WTC11 (cell line): ENCODE results near the gene CD164.
"Not testable (repeated sequence)": the region's sequence is repeated elsewhere in the genome, so short reads cannot be mapped to it uniquely, and the experiment has no call there.

ENCODE experiments used
- AFF4 ChIP-seq: sonication (generic); formaldehyde crosslinking; IDR thresholded peaks from 2 replicates; pipeline ENCODE4 v1.8.1; 2023; ENCODE audit warnings: mild to moderate bottlenecking, missing genetic modification reagents, borderline replicate concordance
- ATF1 ChIP-seq: sonication (generic); formaldehyde crosslinking; IDR thresholded peaks from 2 replicates; pipeline ENCODE4 v1.8.1; 2023; ENCODE audit warnings: mild to moderate bottlenecking, moderate library complexity, missing genetic modification reagents
- ATF3 ChIP-seq: sonication (generic); formaldehyde crosslinking; conservative IDR thresholded peaks from 2 replicates; pipeline ENCODE4 v1.8.1; 2022; ENCODE audit warnings: mild to moderate bottlenecking, missing genetic modification reagents
- ATF6 ChIP-seq: sonication (generic); formaldehyde crosslinking; IDR thresholded peaks from 2 replicates; pipeline ENCODE4 v1.8.1; 2023; ENCODE audit warnings: mild to moderate bottlenecking, missing genetic modification reagents
- CBFB ChIP-seq: sonication (generic); formaldehyde crosslinking; IDR thresholded peaks from 2 replicates; pipeline ENCODE4 v1.8.1; 2022; ENCODE audit warnings: mild to moderate bottlenecking, low read depth, missing genetic modification reagents
- CTCF ChIP-seq: fragments of 200-600 bp; IDR thresholded peaks from 2 replicates; pipeline ENCODE4 v1.8.0; 2022; ENCODE audit warnings: antibody characterized with exemption
- ESRRA ChIP-seq: sonication (generic); formaldehyde crosslinking; IDR thresholded peaks from 2 replicates; pipeline ENCODE4 v1.8.1; 2022; ENCODE audit warnings: mild to moderate bottlenecking, missing genetic modification reagents, borderline replicate concordance
- SP1 ChIP-seq: sonication (generic); formaldehyde crosslinking; conservative IDR thresholded peaks from 2 replicates; pipeline ENCODE4 v1.8.1; 2022; ENCODE audit warnings: missing genetic modification reagents

- TF ChIP-seq AFF4; ATF1 (CRISPR knock-in tag); CTCF; ATF3; ATF6 (CRISPR knock-in tag); CBFB (CRISPR knock-in tag); ESRRA (CRISPR knock-in tag); SP1: not testable (repeated sequence)
These were observed 17.7 kb downstream of the CD164 start for GRCh38 chr6:109364382-109365078.
